ENCODE results near the gene CXorf49.
A peak's percentile ranks its signal among the peaks of the same experiment; 100 is the strongest.
"Not testable (repeated sequence)": the region's sequence is repeated elsewhere in the genome, so short reads cannot be mapped to it uniquely, and the experiment has no call there.

Gene CXorf49

GRCh38 chrX:71679575-71680207, 38.4 kb downstream of the CXorf49 start:
- no peak for DNase-seq (ENCODE audit: low read depth)
- H3K4me3 ChIP-seq (ENCODE audit: low read depth, low read length) = no peak overlapping the region
- TF ChIP-seq, protein P1, sequence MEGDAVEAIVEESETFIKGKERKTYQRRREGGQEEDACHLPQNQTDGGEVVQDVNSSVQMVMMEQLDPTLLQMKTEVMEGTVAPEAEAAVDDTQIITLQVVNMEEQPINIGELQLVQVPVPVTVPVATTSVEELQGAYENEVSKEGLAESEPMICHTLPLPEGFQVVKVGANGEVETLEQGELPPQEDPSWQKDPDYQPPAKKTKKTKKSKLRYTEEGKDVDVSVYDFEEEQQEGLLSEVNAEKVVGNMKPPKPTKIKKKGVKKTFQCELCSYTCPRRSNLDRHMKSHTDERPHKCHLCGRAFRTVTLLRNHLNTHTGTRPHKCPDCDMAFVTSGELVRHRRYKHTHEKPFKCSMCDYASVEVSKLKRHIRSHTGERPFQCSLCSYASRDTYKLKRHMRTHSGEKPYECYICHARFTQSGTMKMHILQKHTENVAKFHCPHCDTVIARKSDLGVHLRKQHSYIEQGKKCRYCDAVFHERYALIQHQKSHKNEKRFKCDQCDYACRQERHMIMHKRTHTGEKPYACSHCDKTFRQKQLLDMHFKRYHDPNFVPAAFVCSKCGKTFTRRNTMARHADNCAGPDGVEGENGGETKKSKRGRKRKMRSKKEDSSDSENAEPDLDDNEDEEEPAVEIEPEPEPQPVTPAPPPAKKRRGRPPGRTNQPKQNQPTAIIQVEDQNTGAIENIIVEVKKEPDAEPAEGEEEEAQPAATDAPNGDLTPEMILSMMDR (IDR thresholded peaks at IDR 0.05; ENCODE audit: control insufficient read depth, extremely low read depth, insufficient read depth) = no peak

DNA sequence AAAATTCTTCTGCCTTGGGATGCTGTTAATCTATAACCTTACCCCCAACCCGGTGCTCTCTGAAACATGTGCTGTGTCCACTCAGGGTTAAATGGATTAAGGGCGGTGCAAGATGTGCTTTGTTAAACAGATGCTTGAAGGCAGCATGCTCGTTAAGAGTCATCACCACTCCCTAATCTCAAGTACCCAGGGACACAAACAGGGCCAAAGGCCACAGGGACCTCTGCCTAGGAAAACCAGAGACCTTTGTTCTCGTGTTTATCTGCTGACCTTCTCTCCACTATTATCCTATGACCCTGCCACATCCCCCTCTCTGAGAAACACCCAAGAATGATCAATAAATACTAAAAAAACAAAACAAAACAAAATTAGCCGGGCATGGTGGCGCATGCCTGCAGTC, 40.9 kb downstream of the CXorf49 start:
- H3K4me3 ChIP-seq (ENCODE audit: low read depth, low read length); DNase-seq (ENCODE audit: low read depth): not testable (repeated sequence)

GRCh38 chrX:71676068-71676795, 41.9 kb downstream of the CXorf49 start:
- not testable (repeated sequence) for DNase-seq (ENCODE audit: low read depth); H3K4me3 ChIP-seq (ENCODE audit: low read depth, low read length)

GRCh38 chrX:71675636-71676035, 42.4 kb downstream of the CXorf49 start:
- H3K4me3 ChIP-seq (ENCODE audit: low read depth, low read length); DNase-seq (ENCODE audit: low read depth): not testable (repeated sequence)

DNA sequence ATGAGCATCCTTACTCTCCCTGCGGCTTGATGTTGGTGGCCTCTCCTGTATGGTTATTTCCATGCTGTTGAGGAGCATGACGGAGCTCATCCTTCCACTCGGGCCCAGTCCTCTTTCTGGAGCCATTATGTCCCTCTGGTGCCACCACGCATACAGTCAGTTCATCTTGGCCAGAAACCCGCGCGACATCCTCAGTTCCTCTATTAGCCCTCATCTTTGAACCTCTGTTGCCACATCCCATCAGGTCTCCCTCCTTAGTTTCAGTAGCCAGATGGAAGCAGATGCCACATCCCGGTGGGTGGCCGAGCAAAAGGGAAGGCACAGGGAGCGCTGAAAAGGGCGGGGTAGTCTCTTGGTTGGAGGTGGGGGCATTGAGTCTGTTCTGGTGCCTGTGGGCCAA, 46.1 kb downstream of the CXorf49 start:
- H3K4me3 ChIP-seq (ENCODE audit: low read depth, low read length) = no peak overlapping the region
- no peak for DNase-seq (ENCODE audit: low read depth)
- TF ChIP-seq, protein P1 (IDR thresholded peaks at IDR 0.05; ENCODE audit: control insufficient read depth, extremely low read depth, insufficient read depth) = no peak

DNA sequence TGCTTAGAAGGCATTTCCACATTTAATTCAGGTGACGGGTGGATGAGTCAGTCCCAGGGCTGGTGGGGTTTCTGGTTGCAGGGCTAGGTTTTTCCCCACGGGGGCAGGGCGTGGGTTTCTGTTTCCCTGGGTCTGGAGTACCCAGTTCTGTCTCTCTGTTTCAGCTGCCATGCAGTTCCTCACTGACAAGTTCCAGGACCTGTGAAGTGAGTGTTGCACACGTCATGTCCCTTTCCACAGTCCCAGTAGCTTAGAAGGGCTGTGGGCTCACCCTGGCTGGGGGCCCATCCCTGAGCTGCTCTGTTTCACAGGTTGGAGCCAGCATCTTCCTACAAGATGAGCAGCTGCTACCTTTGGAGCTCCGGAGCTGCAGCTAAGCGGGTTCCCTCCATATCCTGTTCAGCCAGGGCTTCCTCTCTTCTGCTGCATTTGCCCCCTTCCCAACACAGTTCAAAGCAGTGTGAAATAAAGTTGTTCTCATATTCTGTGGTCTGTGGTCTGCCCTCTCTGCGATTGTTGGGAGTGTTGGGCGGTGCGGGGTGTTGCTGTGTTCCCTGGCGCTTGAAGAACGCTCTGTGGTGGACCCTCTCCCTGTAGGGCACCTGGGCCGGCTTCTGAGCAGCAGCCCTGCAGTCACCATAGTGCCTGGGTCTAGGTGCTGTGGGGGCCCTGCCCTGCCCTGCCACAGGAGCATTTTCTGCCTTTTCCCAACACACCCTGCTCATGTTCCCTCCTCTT, 46.9 kb downstream of the CXorf49 start:
- no peak for DNase-seq (ENCODE audit: low read depth)
- no peak overlapping the region for H3K4me3 ChIP-seq (ENCODE audit: low read depth, low read length)
- TF ChIP-seq, protein P1 (IDR thresholded peaks at IDR 0.05; ENCODE audit: control insufficient read depth, extremely low read depth, insufficient read depth) = no peak

DNA sequence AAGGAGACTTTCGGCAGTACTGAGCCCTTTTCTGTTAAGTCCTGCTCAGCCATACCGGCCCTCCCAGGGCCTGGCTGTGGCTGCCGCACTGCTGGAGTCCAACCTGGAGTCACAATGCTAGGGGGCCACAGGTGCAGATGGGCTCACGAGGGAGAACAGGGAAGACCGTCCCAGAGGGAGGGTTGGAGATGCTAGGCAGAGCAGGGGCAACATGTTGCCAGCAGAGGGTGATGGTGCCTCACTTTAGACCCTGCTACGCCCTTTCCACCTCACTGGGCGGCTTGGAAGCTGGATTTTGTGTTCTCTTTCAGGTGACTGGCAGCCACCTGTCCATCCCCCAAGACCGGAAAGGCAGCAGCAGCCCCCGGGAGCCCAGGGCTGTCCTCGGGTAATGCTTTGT, 48.1 kb downstream of the CXorf49 start:
- not testable (repeated sequence) for H3K4me3 ChIP-seq (ENCODE audit: low read depth, low read length); DNase-seq (ENCODE audit: low read depth)
- TF ChIP-seq, protein P1 (IDR thresholded peaks at IDR 0.05; ENCODE audit: control insufficient read depth, extremely low read depth, insufficient read depth) = peak; percentile 56

- H3K4me3 ChIP-seq (ENCODE audit: low read depth, low read length) = no peak overlapping the region
Measured at GRCh38 chrX:71669492-71669891, 48.6 kb downstream of the CXorf49 start.

More at GRCh38 chrX:71669492-71669891, 48.6 kb downstream of the CXorf49 start:
- no peak for DNase-seq (ENCODE audit: low read depth)
- TF ChIP-seq, protein P1 (IDR thresholded peaks at IDR 0.05; ENCODE audit: control insufficient read depth, extremely low read depth, insufficient read depth) = no peak
